Adrenal gland (tissue), 5 donors: ENCODE measurements around the gene NPC1.

Source experiments
- CTCF ChIP-seq, 6 experiments: fragments of 450-650 bp in 4 of 6; fragments of 200-600 bp in 2 of 6; sonication (generic) in 1 of 6; IDR thresholded peaks; 1 replicate in 5 of 6; 2 replicates in 1 of 6; pipeline versions ENCODE4 v1.5.1 to v1.8.0; 2016 to 2021; ENCODE audit warnings: antibody characterized with exemption in 6 of 6, mild to moderate bottlenecking in 2 of 6, moderate library complexity in 1 of 6
- POLR2A ChIP-seq, 2 donors: fragments of 450-650 bp; IDR thresholded peaks; one replicate each; pipeline ENCODE4 v1.6.1; 2017; ENCODE audit warnings: antibody characterized with exemption in 2 of 2, mild to moderate bottlenecking in 2 of 2, moderate library complexity in 1 of 2
- donor health status: DM: no; HTN: no; CAD: no.

GRCh38 chr18:23627970-23628369 is 41.7 kb upstream of the NPC1 start:
- no peak for TF ChIP-seq CTCF (IDR thresholded peaks at IDR 0.05)
- TF ChIP-seq POLR2A (IDR thresholded peaks at IDR 0.05) = no peak
